ENCODE data around the gene CD9. TPM values are rescaled to one million over a fixed set of nuclear protein-coding genes. Genes with fewer than 3 reads are reported as not detected.

The CD9 gene
- total and polyA plus RNA-seq, 2 experiments from 2014 or later = 14.7 to 15.8 TPM

DNA sequence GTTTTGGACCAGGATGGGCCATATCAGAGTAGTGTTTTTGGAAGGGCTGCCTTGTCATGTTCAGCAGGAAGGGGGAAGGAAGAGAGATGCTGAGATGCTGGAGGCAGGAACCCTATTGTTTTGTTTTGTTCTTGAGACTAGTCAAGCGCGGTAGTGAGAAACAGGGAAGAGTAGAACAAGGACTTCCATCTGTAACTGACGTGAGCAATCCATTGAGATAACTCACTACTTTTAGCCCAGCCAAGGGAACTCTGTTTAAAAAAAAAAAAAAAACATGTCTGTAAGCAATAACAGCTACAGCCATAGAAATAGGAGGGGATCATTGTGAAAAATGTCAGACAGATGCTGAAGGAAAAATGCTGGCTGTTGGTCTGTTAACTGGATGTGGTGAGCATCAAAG, 34.0 kb downstream of the CD9 start:
- H3K27ac ChIP-seq = no peak overlapping the region
- no peaks in the 10 kb centered on the region for H3K27me3 ChIP-seq
- TF ChIP-seq, protein P1, sequence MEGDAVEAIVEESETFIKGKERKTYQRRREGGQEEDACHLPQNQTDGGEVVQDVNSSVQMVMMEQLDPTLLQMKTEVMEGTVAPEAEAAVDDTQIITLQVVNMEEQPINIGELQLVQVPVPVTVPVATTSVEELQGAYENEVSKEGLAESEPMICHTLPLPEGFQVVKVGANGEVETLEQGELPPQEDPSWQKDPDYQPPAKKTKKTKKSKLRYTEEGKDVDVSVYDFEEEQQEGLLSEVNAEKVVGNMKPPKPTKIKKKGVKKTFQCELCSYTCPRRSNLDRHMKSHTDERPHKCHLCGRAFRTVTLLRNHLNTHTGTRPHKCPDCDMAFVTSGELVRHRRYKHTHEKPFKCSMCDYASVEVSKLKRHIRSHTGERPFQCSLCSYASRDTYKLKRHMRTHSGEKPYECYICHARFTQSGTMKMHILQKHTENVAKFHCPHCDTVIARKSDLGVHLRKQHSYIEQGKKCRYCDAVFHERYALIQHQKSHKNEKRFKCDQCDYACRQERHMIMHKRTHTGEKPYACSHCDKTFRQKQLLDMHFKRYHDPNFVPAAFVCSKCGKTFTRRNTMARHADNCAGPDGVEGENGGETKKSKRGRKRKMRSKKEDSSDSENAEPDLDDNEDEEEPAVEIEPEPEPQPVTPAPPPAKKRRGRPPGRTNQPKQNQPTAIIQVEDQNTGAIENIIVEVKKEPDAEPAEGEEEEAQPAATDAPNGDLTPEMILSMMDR (IDR thresholded peaks at IDR 0.05; ENCODE audit: low read depth, low read length) = no peak
- peaks cover 35% of the 10 kb centered on the region for H3K4me1 ChIP-seq (ENCODE audit: low read depth)
- DNase-seq (ENCODE audit: low read depth in 1 of 2, low spot score in 1 of 2) = no peak
- no peaks in the 10 kb centered on the region for H3K9me3 ChIP-seq (ENCODE audit: low read depth)
- no peak overlapping the region for H3K4me3 ChIP-seq
- H3K36me3 ChIP-seq = no peaks in the 10 kb centered on the region

DNA sequence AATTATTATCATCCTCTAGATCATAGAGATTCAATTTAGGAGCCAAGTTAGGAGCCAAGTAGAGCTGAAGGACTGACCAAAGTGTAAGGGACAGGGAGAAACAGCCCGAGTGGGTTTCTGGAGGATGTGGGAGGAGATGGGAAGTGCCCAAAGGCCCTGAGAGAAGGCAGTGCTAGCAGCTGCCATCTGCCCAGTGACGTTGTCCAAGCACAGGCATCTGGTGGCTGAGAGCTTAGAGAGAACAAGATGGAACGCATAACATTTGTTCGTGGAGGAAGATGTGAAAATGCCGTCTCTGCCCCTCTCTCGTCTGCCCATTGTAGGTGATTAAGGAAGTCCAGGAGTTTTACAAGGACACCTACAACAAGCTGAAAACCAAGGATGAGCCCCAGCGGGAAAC, 34.7 kb downstream of the CD9 start:
- no peaks in the 10 kb centered on the region for H3K36me3 ChIP-seq
- TF ChIP-seq, protein P1 (IDR thresholded peaks at IDR 0.05; ENCODE audit: low read depth, low read length) = no peak
- no peak overlapping the region for H3K4me3 ChIP-seq
- H3K4me1 ChIP-seq (ENCODE audit: low read depth) = peaks cover 31% of the 10 kb centered on the region
- no peaks in the 10 kb centered on the region for H3K27me3 ChIP-seq
- no peak for DNase-seq (ENCODE audit: low read depth in 1 of 2, low spot score in 1 of 2)
- H3K27ac ChIP-seq = no peak overlapping the region
- H3K9me3 ChIP-seq (ENCODE audit: low read depth) = no peaks in the 10 kb centered on the region

DNA sequence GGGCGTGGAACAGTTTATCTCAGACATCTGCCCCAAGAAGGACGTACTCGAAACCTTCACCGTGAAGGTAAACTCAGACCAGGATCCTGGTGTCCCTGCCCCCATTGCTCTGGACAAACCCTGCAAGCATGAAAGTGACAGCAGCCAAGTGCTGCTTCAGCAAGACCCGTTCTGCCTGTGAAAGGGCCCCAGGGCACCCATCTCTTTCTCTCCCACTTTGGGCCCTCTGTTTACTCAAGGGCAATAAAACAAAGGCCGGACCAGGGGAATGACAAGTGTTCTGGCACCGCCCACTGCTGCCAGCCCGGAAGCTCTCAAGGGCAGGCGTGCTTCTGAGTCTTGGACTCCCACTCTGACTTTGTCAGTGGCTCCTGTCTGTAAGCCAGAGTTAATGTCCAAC, 35.3 kb downstream of the CD9 start:
- H3K27ac ChIP-seq = no peak overlapping the region

DNA sequence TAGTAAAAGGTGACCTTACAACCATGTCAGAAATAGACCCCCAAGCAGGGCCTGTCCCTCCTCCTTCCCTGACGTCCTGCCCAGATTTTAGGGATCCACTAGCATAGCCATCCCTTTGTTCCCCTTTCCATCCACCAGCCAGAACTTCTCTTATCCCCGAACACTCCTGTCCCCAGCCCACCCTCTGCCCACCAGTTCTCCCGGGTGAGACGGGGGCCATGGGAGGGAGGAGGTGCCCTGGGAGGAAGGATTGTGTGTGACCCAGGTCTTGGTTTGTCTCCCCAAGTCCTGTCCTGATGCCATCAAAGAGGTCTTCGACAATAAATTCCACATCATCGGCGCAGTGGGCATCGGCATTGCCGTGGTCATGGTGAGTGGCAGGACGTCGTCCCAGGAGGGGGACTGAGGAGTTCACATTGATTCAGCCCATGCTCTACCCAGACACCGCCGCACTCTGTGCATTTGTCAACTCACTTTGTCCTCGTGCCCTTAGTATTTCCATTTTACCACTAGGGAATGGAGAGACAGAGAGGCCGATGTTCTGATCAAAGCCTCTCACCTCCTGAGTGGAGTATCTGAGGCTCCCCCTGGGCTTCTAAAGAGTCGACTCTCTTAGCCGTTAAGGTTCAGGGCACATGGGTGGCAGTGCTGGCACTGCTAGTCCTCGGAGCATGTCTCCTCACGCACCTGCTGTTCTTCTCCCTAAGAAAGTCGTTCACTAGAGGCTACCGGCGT, 35.9 kb downstream of the CD9 start:
- Histone ChIP-seq H3K9me3 (ENCODE audit: low read depth) (no peaks in the 10 kb centered on the region), H3K36me3 (no peaks in the 10 kb centered on the region), H3K4me3 (no peak overlapping the region), H3K4me1 (ENCODE audit: low read depth) (peaks cover 30% of the 10 kb centered on the region), H3K27me3 (no peaks in the 10 kb centered on the region), H3K27ac (no peak overlapping the region)
- TF ChIP-seq, protein P1 (IDR thresholded peaks at IDR 0.05; ENCODE audit: low read depth, low read length) = no peak
- no peak for DNase-seq (ENCODE audit: low read depth in 1 of 2, low spot score in 1 of 2)

More for the DNA sequence above, 35.3 kb downstream of the CD9 start:
- DNase-seq (ENCODE audit: low read depth in 1 of 2, low spot score in 1 of 2) = no peak
- TF ChIP-seq, protein P1 (IDR thresholded peaks at IDR 0.05; ENCODE audit: low read depth, low read length) = no peak
- Histone ChIP-seq H3K4me1 (ENCODE audit: low read depth) (peaks cover 29% of the 10 kb centered on the region), H3K36me3 (no peaks in the 10 kb centered on the region), H3K4me3 (no peak overlapping the region), H3K27me3 (no peaks in the 10 kb centered on the region), H3K9me3 (ENCODE audit: low read depth) (no peaks in the 10 kb centered on the region)

DNA sequence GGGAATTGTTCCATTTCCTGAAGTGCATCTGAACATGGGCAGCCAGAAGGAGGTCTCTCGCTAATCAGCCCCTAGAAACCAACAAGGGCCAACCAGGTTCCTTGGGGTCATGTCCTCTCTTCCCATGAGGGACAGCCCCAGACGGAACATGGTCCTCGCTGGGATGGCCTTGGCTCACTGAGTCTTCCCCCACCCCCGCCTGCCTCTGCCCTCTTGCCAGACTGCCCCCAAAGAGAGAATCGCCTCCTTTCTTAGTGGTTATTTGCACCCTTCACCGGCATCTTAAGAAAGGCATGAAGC, 36.4 kb downstream of the CD9 start:
- Histone ChIP-seq H3K4me1 (ENCODE audit: low read depth) (peaks cover 35% of the 10 kb centered on the region), H3K9me3 (ENCODE audit: low read depth) (no peaks in the 10 kb centered on the region), H3K4me3 (no peak overlapping the region), H3K27me3 (no peaks in the 10 kb centered on the region), H3K36me3 (no peaks in the 10 kb centered on the region), H3K27ac (no peak overlapping the region)
- TF ChIP-seq, protein P1 (IDR thresholded peaks at IDR 0.05; ENCODE audit: low read depth, low read length) = no peak
- DNase-seq (ENCODE audit: low read depth in 1 of 2, low spot score in 1 of 2) = no peak

All from cardiac muscle cell (in vitro differentiated cells and primary cell).